K562 (cell line): ENCODE data around the gene SSBP2. TPM values are rescaled to one million over a fixed set of nuclear protein-coding genes. Genes with fewer than 3 reads are reported as not detected.

Source experiments
- ATF3 ChIP-seq, 2 experiments: fragments of 450-650 bp in 1 of 2; sonication (generic) in 1 of 2; formaldehyde crosslinking in 1 of 2; IDR thresholded peaks in 1 of 2; conservative IDR thresholded peaks in 1 of 2; 2 replicates each; pipeline versions ENCODE4 v1.6.1 to v1.8.1; 2016 to 2023; ENCODE audit warnings: mild to moderate bottlenecking in 2 of 2, moderate library complexity in 2 of 2, inconsistent platforms in 1 of 2, missing genetic modification reagents in 1 of 2
- CREM ChIP-seq: IDR thresholded peaks from 2 replicates; pipeline ENCODE4 v1.6.1; 2014; ENCODE audit warnings: antibody characterized with exemption, low read depth
- HMGXB4 ChIP-seq: sonication (generic); formaldehyde crosslinking; IDR thresholded peaks from 2 replicates; pipeline ENCODE4 v1.8.1; 2023; ENCODE audit warnings: mild to moderate bottlenecking, missing genetic modification reagents
- JUNB ChIP-seq: fragments of 450-650 bp; formaldehyde crosslinking; conservative IDR thresholded peaks from 2 replicates; pipeline ENCODE4 v1.4.0; 2020; ENCODE audit warnings: mild to moderate bottlenecking
- MEF2D ChIP-seq: conservative IDR thresholded peaks from 2 replicates; pipeline ENCODE4 v1.6.1; 2016; ENCODE audit warnings: low read depth, missing genetic modification characterization, missing compliant biosample characterization
- NFATC3 ChIP-seq: fragments of 450-650 bp; IDR thresholded peaks from 2 replicates; pipeline ENCODE4 v1.6.1; 2017; ENCODE audit warnings: mild to moderate bottlenecking
- PHTF2 ChIP-seq: fragments of 250-450 bp; sonication (Bioruptor Pico); IDR thresholded peaks from 2 replicates; pipeline ENCODE4 v1.5.0; 2021; ENCODE audit warnings: mild to moderate bottlenecking
- RAD21 ChIP-seq, 2 experiments: fragments of 250-450 bp in 1 of 2; fragments of 450-650 bp in 1 of 2; sonication (Bioruptor Pico) in 1 of 2; formaldehyde crosslinking in 1 of 2; IDR thresholded peaks in 1 of 2; conservative IDR thresholded peaks in 1 of 2; 2 replicates each; pipeline versions ENCODE4 v1.4.0 to v1.8.0; 2020 to 2022; ENCODE audit warnings: mild to moderate bottlenecking in 2 of 2, moderate library complexity in 1 of 2
- SRF ChIP-seq, 2 experiments: fragments of 250-450, 450-650 bp in 1 of 2; sonication (Bioruptor Pico) in 1 of 2; sonication (generic) in 1 of 2; formaldehyde crosslinking; IDR thresholded peaks; 2 replicates each; pipeline versions ENCODE4 v1.5.0 to v1.5.1; 2020 to 2022; ENCODE audit warnings: mild to moderate bottlenecking in 1 of 2, missing genetic modification reagents in 1 of 2
- YY1 ChIP-seq, 3 experiments: IDR thresholded peaks; 2 replicates each; pipeline ENCODE4 v1.6.1; 2011; ENCODE audit warnings: low read length in 2 of 3, mild to moderate bottlenecking in 2 of 3, moderate library complexity in 2 of 3, borderline replicate concordance in 1 of 3, control low read depth in 1 of 3, low read depth in 1 of 3; ENCODE audit not compliant: insufficient read depth in 3 of 3, insufficient replicate concordance in 2 of 3, control insufficient read depth in 1 of 3, insufficient read length in 1 of 3; ENCODE audit errors: extremely low read depth in 1 of 3
- ZBTB34 ChIP-seq: fragments of 250-450 bp; sonication (Bioruptor Pico); IDR thresholded peaks from 2 replicates; pipeline ENCODE4 v1.8.0; 2021; ENCODE audit warnings: mild to moderate bottlenecking, moderate library complexity
- ZC3H8 ChIP-seq: fragments of 450-650 bp; IDR thresholded peaks from 2 replicates; pipeline ENCODE4 v1.6.1; 2017
- ZFP36 ChIP-seq: fragments of 150-350 bp; IDR thresholded peaks from 2 replicates; pipeline ENCODE4 v1.6.1; 2018; ENCODE audit warnings: low read length, low read depth; ENCODE audit not compliant: partially characterized antibody
- ZNF274 ChIP-seq: IDR thresholded peaks from 2 replicates; pipeline ENCODE4 v1.6.1; 2011; ENCODE audit warnings: low read depth, mild to moderate bottlenecking, low read length, moderate library complexity, borderline replicate concordance
- ZNF639 ChIP-seq, 2 experiments: fragments of 200-800 bp in 1 of 2; sonication (Bioruptor generic) in 1 of 2; sonication (generic) in 1 of 2; formaldehyde crosslinking in 1 of 2; IDR thresholded peaks in 1 of 2; conservative IDR thresholded peaks in 1 of 2; 2 replicates each; pipeline versions ENCODE4 v1.5.0 to v1.6.1; 2016 to 2020; ENCODE audit warnings: missing compliant biosample characterization in 1 of 2, missing genetic modification characterization in 1 of 2, missing genetic modification reagents in 1 of 2
- ZZZ3 ChIP-seq: fragments of 450-650 bp; IDR thresholded peaks from 2 replicates; pipeline ENCODE4 v1.6.1; 2016; ENCODE audit warnings: antibody characterized with exemption, mild to moderate bottlenecking, moderate library complexity
- polyA plus RNA-seq, 8 experiments: library from polyadenylated mRNA; depleted of rRNA in 4 of 8; stranded (reverse) in 5 of 8; unstranded in 3 of 8; fragments of >200 nt; fragmentation: Nextera tagmentation in 2 of 8; fragmentation: Illumina TruSeq in 1 of 8; extraction: Ambion mirVana in 2 of 8; extraction: Trizol in 1 of 8; gene quantifications; 2 replicates each; pipeline versions ENCODE4 v1.2.1 to v1.2.3, GENCODE V29; 2011 to 2014; ENCODE audit warnings: inconsistent platforms in 1 of 8, missing spikeins in 1 of 8
- total RNA-seq, 7 experiments: library from RNA; depleted of rRNA in 6 of 7; stranded (reverse); fragments of >200 nt in 6 of 7; fragmentation: Illumina TruSeq in 2 of 7; extraction: Trizol in 2 of 7; gene quantifications; 2 replicates each; pipeline versions ENCODE4 v1.2.1 to v1.2.3, GENCODE V29; 2011 to 2021; ENCODE audit warnings: low replicate concordance in 1 of 7
- TF ChIP-seq, protein P1 (sequence below): sonication (generic); formaldehyde crosslinking; IDR thresholded peaks from 2 replicates; pipeline ENCODE4 v1.8.0; 2022; ENCODE audit warnings: missing genetic modification reagents, mild to moderate bottlenecking, borderline replicate concordance

SSBP2 gene
- total and polyA plus RNA-seq, 9 of the 15 experiments (the other 6 are each of a cell fraction or from before 2014, with no cell fraction given), result 22.3 to 133 (median 42.1) TPM

DNA sequence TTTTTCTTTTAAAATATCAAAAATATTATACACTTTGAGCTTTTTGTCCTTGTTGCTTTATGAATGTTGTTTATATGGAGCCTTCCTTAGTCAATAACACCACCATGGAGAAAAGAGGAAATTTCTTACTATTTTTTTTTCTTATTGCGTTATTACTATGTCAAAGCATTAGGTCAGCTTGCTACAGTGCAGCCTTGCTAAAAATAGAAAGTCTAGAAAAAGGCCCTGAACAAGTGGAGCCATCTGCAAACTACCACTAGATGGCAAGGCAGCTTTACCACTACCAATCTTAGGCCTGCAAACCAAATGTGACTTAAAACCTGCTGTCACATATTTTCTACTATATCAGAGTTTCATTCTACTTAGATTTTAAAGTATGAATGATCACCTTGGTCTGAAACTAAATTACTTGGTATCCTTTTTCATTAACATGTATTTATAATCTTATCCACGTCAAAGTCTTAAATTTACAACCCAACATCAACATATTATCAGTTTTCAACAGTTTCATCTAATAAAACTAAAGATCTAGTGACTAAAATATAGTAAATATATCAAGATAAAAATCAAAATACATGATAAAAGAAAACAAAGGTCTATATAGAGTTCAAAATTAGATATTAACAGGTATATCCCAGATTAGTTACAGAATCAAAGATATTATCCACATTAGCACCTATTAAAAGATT, 243.9 kb downstream of the SSBP2 start (continued):
- no peak for TF ChIP-seq ZFP36
- TF ChIP-seq ATF3 (IDR thresholded peaks at IDR 0.05), result peak; percentile 56; the same call in 1 of the 2 replicates
- TF ChIP-seq ATF3 (CRISPR knock-in tag; conservative IDR thresholded peaks at IDR 0.05), result no peak
- TF ChIP-seq MEF2D (tag), result peak; percentile 97
- no peak for TF ChIP-seq HMGXB4 (CRISPR knock-in tag)
- TF ChIP-seq, protein P1, sequence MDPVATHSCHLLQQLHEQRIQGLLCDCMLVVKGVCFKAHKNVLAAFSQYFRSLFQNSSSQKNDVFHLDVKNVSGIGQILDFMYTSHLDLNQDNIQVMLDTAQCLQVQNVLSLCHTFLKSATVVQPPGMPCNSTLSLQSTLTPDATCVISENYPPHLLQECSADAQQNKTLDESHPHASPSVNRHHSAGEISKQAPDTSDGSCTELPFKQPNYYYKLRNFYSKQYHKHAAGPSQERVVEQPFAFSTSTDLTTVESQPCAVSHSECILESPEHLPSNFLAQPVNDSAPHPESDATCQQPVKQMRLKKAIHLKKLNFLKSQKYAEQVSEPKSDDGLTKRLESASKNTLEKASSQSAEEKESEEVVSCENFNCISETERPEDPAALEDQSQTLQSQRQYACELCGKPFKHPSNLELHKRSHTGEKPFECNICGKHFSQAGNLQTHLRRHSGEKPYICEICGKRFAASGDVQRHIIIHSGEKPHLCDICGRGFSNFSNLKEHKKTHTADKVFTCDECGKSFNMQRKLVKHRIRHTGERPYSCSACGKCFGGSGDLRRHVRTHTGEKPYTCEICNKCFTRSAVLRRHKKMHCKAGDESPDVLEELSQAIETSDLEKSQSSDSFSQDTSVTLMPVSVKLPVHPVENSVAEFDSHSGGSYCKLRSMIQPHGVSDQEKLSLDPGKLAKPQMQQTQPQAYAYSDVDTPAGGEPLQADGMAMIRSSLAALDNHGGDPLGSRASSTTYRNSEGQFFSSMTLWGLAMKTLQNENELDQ (CRISPR knock-in tag), result no peak
- no peak for TF ChIP-seq ZZZ3
- TF ChIP-seq YY1 (IDR thresholded peaks at IDR 0.05; ENCODE audit: borderline replicate concordance in 1 of 3, control insufficient read depth in 1 of 3, extremely low read depth in 1 of 3, insufficient read depth in 3 of 3, insufficient read length in 1 of 3, insufficient replicate concordance in 2 of 3, low read depth in 1 of 3, low read length in 2 of 3), result no peak
- no peak for TF ChIP-seq ZBTB34 (CRISPR knock-in tag)
- no peak for TF ChIP-seq SRF (CRISPR knock-in tag; IDR thresholded peaks at IDR 0.05)
- no peak for TF ChIP-seq JUNB (CRISPR knock-in tag)
- no peak for TF ChIP-seq NFATC3
- TF ChIP-seq ZC3H8, result no peak
- peak; percentile 93 to 94 for TF ChIP-seq RAD21 (CRISPR knock-in tag; conservative IDR thresholded peaks at IDR 0.05 in 1 of 2, IDR thresholded peaks at IDR 0.05 in 1 of 2)
- TF ChIP-seq CREM, result peak; percentile 44; the same call in 1 of the 2 replicates
- TF ChIP-seq ZNF639 (CRISPR knock-in tag; conservative IDR thresholded peaks at IDR 0.05 in 1 of 2, IDR thresholded peaks at IDR 0.05 in 1 of 2), result no peak
- no peak for TF ChIP-seq ZNF274
- TF ChIP-seq PHTF2 (CRISPR knock-in tag), result no peak
